NCI-H526 (cell line): ENCODE results near the gene BMP8B.
"Not testable (repeated sequence)": the region's sequence is repeated elsewhere in the genome, so short reads cannot be mapped to it uniquely, and the experiment has no call there.

Experiments
- DNase-seq, 2 experiments: peaks; one replicate each; lab custom pipeline; 2025; lab: John Stamatoyannopoulos, UW

BMP8B gene

GRCh38 chr1:39777896-39778295, 10.8 kb downstream of the BMP8B start:
- DNase-seq = not testable (repeated sequence)

GRCh38 chr1:39777306-39777705, 11.4 kb downstream of the BMP8B start:
- DNase-seq = no peak

- DNase-seq = no peak
These were observed 11.8 kb downstream of the BMP8B start for GRCh38 chr1:39776886-39777285.

GRCh38 chr1:39776400-39776713, 12.3 kb downstream of the BMP8B start:
- DNase-seq = no peak

- not testable (repeated sequence) for DNase-seq
These were observed 12.8 kb downstream of the BMP8B start for GRCh38 chr1:39775676-39776399.

GRCh38 chr1:39775141-39775540, 13.5 kb downstream of the BMP8B start:
- DNase-seq = peak in 1 of 2 experiments; percentile 42

GRCh38 chr1:39773369-39773979, 15.2 kb downstream of the BMP8B start:
- not testable (repeated sequence) for DNase-seq

GRCh38 chr1:39771022-39771532, 17.6 kb downstream of the BMP8B start, which contains the start of gene OXCT2:
Gene OXCT2 (minus strand): TSS chr1:39771348. CDS start chr1:39771255, 93 bp downstream.
- DNase-seq = not testable (repeated sequence)

GRCh38 chr1:39770100-39771021, 18.3 kb downstream of the BMP8B start:
- DNase-seq = not testable (repeated sequence)

- not testable (repeated sequence) for DNase-seq
These were observed 19.2 kb downstream of the BMP8B start for GRCh38 chr1:39769502-39769901.

- not testable (repeated sequence) for DNase-seq
These were observed 22.2 kb downstream of the BMP8B start for GRCh38 chr1:39766466-39766865.

GRCh38 chr1:39764512-39764911, 24.2 kb downstream of the BMP8B start:
- not testable (repeated sequence) for DNase-seq

GRCh38 chr1:39763619-39764374, 24.9 kb downstream of the BMP8B start:
- DNase-seq = not testable (repeated sequence)

GRCh38 chr1:39762550-39763540, 25.8 kb downstream of the BMP8B start:
- no peak for DNase-seq

GRCh38 chr1:39761557-39762260, 27.0 kb downstream of the BMP8B start:
- DNase-seq = no peak

- DNase-seq = no peak
These were observed 27.6 kb downstream of the BMP8B start for GRCh38 chr1:39761016-39761415.

- DNase-seq = no peak
These were observed 28.3 kb downstream of the BMP8B start for GRCh38 chr1:39760074-39761008.

- DNase-seq = no peak
These were observed 29.3 kb downstream of the BMP8B start for GRCh38 chr1:39759436-39759726.
